Lower leg skin (tissue), 3 donors: ENCODE measurements around the gene KMT2D.

Experiments used
- CTCF ChIP-seq, 3 donors: fragments of 450-650 bp; IDR thresholded peaks; one replicate each; pipeline ENCODE4 v1.5.1; 2016; ENCODE audit warnings: antibody characterized with exemption in 3 of 3, mild to moderate bottlenecking in 3 of 3, moderate library complexity in 2 of 3
- POLR2A ChIP-seq, 2 donors: fragments of 450-650 bp; IDR thresholded peaks; one replicate each; pipeline ENCODE4 v1.6.1; 2016 to 2017; ENCODE audit warnings: antibody characterized with exemption in 2 of 2, mild to moderate bottlenecking in 1 of 2, moderate library complexity in 1 of 2

- TF ChIP-seq CTCF (IDR thresholded peaks at IDR 0.05), result no peak
- no peak for TF ChIP-seq POLR2A (IDR thresholded peaks at IDR 0.05)
Observed at GRCh38 chr12:49032276-49032675, 28.3 kb downstream of the KMT2D start.
